GM18951 (cell line): Measurements from ENCODE around the gene AKR1C4.
"Not testable (repeated sequence)": the region's sequence is repeated elsewhere in the genome, so short reads cannot be mapped to it uniquely, and the experiment has no call there.

Experiments
- POLR2A ChIP-seq: IDR thresholded peaks from 4 replicates; pipeline ENCODE4 v1.6.1; 2011; ENCODE audit warnings: mild to moderate bottlenecking; ENCODE audit not compliant: insufficient read length, insufficient read depth; ENCODE audit errors: extremely low read depth
- in situ Hi-C: fragments of 300-500 bp; cut with MboI; formaldehyde crosslinking; loops from one replicate; pipeline ENCODE4 v1.12.0; 2022; ENCODE audit warnings: low sequenced_read_pairs, mixed read lengths, inconsistent platforms; ENCODE audit not compliant: unreplicated experiment

The AKR1C4 gene

DNA sequence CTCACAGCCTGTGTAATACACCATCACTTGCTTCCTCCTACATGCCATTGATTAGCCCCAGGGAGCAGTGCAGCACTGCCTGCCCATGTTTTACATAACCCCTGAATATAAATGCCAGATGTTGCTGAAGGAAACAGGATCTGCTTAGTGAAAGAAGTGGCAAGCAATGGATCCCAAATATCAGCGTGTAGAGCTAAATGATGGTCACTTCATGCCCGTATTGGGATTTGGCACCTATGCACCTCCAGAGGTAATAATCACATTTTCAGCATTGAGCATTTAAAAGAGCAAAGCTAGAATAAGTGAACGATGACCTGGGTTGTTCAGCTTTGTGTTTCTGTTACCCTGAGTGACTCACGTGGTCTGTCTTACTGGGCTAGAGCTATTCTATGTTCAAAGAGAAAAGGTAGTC is at the start of gene AKR1C4:
AKR1C4 (plus strand) TSS at position 136 of the 412 bp plus-strand sequence; CDS start at position 167, 31 bp downstream.
- in situ Hi-C loops = no loop called here
- no peak for TF ChIP-seq POLR2A

DNA sequence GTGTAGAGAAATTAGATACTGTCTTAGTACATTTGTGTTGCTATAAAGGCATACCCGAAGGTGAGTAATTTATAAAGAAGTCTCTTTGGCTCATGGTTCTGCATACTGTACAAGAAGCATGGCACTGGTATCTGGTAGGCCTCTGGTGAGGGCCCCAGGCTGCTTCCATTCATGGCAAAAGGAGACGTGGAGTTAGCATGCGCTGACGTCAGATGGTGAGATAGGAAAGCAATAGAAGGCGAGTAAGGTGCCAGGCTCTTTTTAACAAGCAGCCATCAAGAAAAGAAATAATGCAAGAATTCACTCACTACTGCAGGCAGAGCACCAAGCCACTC is 49.8 kb upstream of the AKR1C4 start:
- in situ Hi-C loops = no loop called here
- no peak for TF ChIP-seq POLR2A

DNA sequence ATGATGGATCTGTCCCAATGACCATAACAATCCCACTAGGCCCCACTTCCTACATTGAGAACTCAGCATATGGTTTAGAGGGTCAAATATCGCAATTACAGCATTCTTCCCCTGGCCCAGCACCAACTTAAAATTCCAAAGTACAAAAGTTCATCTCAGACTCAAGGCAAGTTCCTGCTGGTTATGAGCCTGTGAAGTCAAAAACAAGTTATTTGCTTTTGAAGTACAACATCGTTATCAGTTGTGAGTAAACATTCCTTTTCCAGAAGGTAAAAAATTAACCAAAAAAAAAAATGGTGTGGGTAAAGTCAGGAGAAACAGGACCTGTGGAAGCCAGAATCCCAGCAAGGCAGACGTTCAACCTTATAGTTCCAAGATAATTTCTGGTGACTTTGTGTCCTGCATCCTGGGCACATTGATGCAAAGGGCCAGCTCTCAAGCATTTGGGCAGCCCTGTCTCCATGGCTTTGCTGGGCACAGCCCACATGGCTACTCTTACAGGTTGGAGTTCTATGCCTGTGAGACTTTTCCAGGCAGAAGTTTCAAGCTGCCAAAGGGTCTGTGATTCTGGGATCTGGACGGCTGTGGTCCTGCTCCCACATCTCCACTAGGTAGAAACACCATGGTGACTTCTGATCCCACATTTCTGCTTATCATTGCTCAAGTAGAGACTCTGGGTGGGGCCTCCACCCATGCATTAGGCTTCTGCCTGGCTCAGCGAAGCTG is 49.2 kb upstream of the AKR1C4 start:
- no peak for TF ChIP-seq POLR2A
- in situ Hi-C loops = no loop called here

DNA sequence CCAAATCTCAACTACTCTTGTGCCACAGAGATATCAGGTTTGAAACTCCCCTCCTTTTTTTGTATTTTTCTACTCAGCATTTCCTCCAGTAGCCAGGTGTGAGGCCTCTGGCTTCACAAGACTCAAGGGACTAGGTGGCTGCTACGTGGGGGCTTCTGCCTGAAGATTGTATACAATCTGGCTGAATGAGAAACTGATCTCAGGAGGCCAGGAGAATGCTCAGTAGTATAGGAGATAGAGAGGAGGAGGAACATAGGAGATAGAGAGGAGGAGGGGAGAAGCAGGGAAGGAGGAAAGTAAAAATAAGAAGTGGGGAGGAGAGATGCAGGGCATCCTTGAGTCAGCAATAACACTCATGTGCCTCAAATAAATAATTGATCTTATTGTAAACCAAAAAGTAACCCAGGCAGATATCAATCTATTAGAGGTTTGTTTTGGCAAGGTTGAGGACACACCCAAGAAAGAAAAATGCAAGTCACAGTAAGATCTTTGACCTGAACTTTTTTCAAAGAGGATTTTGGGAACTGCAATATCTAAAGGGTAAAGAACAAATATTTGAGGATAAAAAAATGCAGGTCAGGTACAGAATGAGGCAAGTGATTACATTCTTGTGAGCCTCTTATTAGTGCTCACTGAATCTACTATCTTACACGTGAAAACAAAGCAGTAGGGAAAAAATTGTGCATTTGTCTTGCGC is 48.5 kb upstream of the AKR1C4 start:
- in situ Hi-C loops = no loop called here
- TF ChIP-seq POLR2A = no peak

DNA sequence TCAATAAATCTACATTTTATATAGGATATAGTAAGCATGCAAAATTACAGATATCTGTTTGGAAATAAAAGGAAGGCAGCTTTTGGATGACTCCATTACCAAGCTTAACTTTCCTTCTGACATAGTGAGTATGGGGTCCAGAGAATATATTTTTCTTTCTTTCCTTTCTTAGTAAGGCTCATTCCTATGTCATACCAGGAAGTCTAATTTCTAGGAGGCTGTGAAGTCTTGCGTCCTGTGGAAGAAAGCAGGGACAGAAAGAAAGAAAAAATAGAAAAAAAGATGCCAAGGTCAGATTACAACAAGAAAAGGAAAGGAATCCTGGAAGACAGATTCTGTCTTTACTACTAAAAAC is 48.0 kb upstream of the AKR1C4 start:
- TF ChIP-seq POLR2A = no peak
- in situ Hi-C loops = no loop called here

DNA sequence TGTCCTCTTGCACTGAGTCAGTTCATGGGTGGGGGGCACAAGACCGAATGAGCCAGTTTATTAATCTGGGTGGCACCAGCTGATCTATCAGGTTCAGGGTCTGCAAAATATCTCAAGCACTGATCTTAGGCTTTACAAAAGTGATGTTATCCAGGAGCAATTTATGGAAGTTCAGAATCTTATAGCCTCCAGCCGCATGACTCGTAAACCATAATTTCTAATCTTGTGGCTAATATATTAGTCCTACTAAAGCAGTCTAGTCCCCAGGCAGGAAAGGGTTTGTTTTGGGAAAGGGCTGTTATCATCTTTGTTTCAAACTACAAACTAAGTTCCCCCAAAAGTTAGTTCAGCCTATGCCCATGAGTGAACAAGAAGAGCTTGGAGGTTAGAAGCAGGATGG is 45.6 kb upstream of the AKR1C4 start:
- in situ Hi-C loops = no loop called here
- no peak for TF ChIP-seq POLR2A

DNA sequence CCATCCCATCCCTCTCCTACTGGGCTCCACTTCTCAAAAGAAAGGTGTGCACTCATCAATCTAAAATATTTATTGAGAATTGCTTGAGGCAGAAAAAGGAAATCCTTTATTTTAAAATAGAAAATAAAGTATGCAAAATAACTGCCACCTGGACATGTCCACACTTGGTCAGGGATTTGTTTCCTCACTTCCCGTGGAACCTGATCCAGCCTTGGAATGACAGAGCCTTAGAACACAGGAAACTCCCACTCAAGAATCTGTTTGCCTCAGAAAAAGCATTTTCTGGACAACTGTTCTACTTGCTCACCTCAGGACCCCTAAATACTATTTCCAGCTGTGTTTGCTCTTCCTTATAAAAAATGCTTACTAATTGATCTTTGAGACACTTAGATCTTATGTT is 40.7 kb upstream of the AKR1C4 start:
- in situ Hi-C loops = no loop called here
- no peak for TF ChIP-seq POLR2A

DNA sequence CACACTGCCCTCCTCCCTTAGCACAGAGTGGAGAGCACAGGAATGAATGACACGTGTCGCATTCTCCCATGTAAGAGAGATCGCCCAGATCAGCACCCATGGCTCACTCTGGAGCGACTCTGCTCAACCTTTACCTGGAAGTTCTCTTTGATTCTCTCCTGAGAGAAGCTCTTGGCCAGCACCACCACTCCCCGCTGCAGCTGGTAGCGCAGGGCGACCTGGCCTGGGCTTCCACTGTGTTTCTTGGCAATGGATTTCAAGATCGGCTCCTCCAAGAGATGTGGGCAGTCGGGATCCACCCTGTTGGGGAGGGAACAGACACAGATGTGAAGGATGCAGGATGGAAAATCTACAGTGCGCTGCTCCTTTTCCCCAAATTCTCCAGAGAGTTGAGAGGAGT is 39.1 kb upstream of the AKR1C4 start:
- in situ Hi-C loops = no loop called here
- TF ChIP-seq POLR2A = no peak

DNA sequence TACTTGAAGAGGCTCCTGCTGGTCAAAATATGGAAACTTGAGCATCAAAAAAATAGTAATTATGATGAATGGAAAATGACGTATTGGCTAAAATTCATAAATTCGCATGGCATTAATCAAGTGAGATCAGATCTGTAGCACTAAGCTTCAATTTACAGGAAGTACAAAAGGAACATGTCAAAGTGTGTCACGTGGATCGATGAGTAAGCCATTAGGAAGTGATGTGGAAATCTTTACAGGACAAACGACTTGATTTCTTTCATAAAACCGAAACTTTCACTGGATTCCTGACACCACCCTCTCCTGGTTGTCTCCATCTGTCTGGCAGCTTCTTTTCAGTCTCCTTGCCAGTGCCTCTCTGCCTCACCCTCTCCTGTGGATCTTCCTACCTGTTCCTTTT is 37.5 kb upstream of the AKR1C4 start:
- no peak for TF ChIP-seq POLR2A
- in situ Hi-C loops = no loop called here

DNA sequence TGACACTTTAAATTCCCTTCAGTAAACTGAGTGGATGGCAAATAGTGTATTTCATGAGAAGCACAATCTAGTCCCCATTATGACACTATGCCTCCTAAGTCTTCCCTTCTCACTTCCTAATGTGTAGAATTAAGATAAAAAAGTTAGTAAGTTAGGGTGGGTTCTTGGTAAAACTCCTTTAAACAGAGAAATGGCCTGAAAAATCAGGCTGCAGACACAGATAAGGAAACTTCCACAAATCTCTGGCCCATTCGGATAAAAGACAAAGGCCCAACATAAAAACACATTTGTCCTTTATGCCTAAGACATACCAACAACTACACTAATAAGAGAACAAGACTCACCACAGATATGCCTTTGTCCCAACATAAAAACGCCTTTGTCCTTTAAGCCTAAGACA is 33.1 kb upstream of the AKR1C4 start:
- TF ChIP-seq POLR2A = no peak
- in situ Hi-C loops = no loop called here

DNA sequence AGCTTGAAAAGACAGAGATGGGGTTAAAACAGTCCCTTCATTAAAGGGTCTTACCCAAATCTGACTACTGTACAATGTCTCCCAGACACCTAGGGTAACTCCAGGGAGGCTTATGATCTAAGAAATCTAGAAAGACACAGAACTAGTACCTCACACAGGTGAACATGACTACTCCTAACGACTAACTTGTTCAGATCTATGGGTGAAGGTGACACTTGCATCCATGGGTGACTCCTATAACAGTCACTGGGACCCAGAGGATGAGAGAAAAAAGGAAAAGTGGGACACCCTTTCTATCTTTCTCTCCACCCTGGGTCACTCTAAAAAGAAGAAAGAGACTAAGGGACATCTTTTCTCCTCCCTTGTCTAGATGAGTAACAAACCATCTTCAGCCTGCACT is 30.9 kb upstream of the AKR1C4 start:
- in situ Hi-C loops = no loop called here
- TF ChIP-seq POLR2A = no peak

DNA sequence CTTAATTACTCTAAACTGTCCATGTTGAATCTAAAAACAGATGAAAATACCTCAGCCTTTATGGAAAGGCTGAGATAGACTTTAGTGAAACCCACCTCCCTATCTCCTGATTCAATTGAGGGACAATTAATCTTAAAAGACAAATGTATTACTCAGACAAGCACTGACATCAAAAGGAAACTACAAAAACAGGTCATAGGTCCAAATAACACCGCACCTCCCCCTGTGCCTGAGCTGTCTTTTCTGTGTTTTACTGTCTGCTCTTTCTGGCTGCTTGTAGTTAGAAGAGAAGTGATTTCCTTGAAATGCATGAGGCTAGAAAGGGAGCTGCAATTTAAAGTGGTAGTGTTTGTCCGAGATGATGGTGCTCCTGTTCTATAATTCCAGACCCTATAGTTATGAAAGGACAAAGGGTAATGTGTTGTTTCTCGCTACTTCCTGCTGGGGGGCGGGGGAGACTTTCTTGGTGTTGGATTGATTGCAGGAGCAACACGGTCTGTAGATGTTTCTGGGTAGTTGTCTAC is 27.7 kb upstream of the AKR1C4 start:
- in situ Hi-C loops = no loop called here
- TF ChIP-seq POLR2A = no peak

DNA sequence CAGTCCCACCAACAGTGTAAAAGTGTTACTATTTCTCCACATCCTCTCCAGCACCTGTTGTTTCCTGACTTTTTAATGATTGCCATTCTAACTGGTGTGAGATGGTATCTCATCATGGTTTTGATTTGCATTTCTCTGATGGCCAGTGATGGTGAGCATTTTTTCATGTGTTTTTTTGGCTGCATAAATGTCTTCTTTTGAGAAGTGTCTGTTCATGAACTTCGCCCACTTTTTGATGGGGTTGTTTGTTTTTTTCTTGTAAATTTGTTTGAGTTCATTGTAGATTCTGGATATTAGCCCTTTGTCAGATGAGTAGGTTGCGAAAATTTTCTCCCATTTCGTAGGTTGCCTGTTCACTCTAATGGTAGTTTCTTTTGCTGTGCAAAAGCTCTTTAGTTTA is 21.1 kb upstream of the AKR1C4 start:
- in situ Hi-C loops = not testable (repeated sequence)

DNA sequence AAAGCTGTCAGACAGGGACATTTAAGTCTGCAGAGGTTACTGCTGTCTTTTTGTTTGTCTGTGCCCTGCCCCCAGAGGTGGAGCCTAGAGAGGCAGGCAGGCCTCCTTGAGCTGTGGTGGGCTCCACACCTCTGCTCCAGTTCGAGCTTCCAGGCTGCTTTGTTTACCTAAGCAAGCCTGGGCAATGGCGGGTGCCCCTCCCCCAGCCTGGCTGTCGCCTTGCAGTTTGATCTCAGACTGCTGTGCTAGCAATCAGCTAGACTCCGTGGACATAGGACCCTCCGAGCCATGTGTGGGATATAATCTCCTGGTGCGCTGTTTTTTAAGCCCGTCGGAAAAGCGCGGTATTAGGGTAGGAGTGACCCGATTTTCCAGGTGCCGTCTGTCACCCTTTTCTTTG is 16.1 kb upstream of the AKR1C4 start:
- in situ Hi-C loops = not testable (repeated sequence)
